Measurements from ENCODE around the gene MAP3K5. TPM values are rescaled to one million over a fixed set of nuclear protein-coding genes. Genes with fewer than 3 reads are reported as not detected.

Gene MAP3K5
- total and polyA plus RNA-seq, 7 experiments from 2014 or later: 2.6 to 32.5 (median 13.4) TPM

Other genes with a start within 250 kb of the MAP3K5 start
- gene MAP7, start 242.1 kb downstream of the MAP3K5 start, total RNA-seq: 1 to 10 TPM in 1 of 5 experiments, under 1 TPM in 4; 0.14 to 1.1 (median 0.32) TPM
- under 1 TPM; 0.13 to 0.17 TPM for gene MAP7, start 242.1 kb downstream of the MAP3K5 start, polyA plus RNA-seq
- 1 to 10 TPM; 4.0 to 6.2 (median 5.4) TPM for gene PEX7, start 30.1 kb upstream of the MAP3K5 start, total RNA-seq
- 1 to 10 TPM; 6.1 to 6.6 TPM for gene PEX7, start 30.1 kb upstream of the MAP3K5 start, polyA plus RNA-seq
- under 1 TPM in 1 of 5 experiments, not detected in 4; 0.16 TPM for gene SLC35D3, start 129.8 kb upstream of the MAP3K5 start, total RNA-seq
- not detected for gene SLC35D3, start 129.8 kb upstream of the MAP3K5 start, polyA plus RNA-seq